ENCODE measurements around the gene TARS3.
"Not testable (repeated sequence)": the region's sequence is repeated elsewhere in the genome, so short reads cannot be mapped to it uniquely, and the experiment has no call there.

TARS3 gene

DNA sequence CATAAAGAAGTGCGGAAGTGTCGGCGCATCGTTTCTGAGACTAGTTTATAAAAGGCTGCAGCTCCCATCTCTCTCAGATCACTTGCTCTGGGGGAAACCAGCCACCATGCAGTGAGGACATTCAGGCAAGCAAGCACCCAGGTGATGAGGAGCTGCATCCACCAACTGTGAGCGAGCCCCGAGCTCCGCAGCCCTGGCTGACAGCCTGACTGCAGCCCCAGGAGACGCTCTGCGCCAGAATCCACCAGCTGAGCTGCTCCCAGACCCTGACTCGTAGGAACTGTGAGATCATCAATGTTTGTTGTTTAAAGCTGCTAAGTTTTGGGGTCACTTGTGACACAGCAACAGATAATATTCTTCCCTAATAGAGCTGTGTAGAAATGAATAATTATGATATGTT lies 67.1 kb downstream of the TARS3 start:
- Histone ChIP-seq H2AFZ (ENCODE audit: low read length) (no peak overlapping the region), H3K27me3 (ENCODE audit: insufficient read depth, low read length, poor library complexity, severe bottlenecking) (no peaks in the 10 kb centered on the region), H4K20me1 (ENCODE audit: insufficient read depth, low read length, poor library complexity, severe bottlenecking) (no peaks in the 10 kb centered on the region), H3K9me2 (replicated peaks; ENCODE audit: low read depth, low read length) (no peaks in the 10 kb centered on the region), H3F3A (ENCODE audit: low read depth) (peaks cover 13% of the 10 kb centered on the region; the same call in 1 of the 2 replicates), H3K4me1 (ENCODE audit: insufficient read depth, low read length, poor library complexity, severe bottlenecking) (no peaks in the 10 kb centered on the region), H3K4me3 (ENCODE audit: low read length, poor library complexity, severe bottlenecking) (no peak overlapping the region), H3K9me3 (ENCODE audit: insufficient read depth, low read depth, low read length) (no peaks in the 10 kb centered on the region), H3K4me2 (ENCODE audit: low read depth, low read length, poor library complexity, severe bottlenecking) (no peak overlapping the region), H3K79me2 (ENCODE audit: insufficient read depth, low read length) (peaks cover 9% of the 10 kb centered on the region; the same call in 1 of the 2 replicates), H3K36me3 (ENCODE audit: insufficient read depth, low read length) (no peaks in the 10 kb centered on the region), H3K9ac (ENCODE audit: low read depth, low read length, poor library complexity, severe bottlenecking) (no peak overlapping the region)
- TF ChIP-seq EZH2phosphoT487 (IDR thresholded peaks at IDR 0.05; ENCODE audit: borderline replicate concordance) = no peak
- TF ChIP-seq, protein P1, sequence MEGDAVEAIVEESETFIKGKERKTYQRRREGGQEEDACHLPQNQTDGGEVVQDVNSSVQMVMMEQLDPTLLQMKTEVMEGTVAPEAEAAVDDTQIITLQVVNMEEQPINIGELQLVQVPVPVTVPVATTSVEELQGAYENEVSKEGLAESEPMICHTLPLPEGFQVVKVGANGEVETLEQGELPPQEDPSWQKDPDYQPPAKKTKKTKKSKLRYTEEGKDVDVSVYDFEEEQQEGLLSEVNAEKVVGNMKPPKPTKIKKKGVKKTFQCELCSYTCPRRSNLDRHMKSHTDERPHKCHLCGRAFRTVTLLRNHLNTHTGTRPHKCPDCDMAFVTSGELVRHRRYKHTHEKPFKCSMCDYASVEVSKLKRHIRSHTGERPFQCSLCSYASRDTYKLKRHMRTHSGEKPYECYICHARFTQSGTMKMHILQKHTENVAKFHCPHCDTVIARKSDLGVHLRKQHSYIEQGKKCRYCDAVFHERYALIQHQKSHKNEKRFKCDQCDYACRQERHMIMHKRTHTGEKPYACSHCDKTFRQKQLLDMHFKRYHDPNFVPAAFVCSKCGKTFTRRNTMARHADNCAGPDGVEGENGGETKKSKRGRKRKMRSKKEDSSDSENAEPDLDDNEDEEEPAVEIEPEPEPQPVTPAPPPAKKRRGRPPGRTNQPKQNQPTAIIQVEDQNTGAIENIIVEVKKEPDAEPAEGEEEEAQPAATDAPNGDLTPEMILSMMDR (conservative IDR thresholded peaks at IDR 0.05; ENCODE audit: low read length) = no peak

DNA sequence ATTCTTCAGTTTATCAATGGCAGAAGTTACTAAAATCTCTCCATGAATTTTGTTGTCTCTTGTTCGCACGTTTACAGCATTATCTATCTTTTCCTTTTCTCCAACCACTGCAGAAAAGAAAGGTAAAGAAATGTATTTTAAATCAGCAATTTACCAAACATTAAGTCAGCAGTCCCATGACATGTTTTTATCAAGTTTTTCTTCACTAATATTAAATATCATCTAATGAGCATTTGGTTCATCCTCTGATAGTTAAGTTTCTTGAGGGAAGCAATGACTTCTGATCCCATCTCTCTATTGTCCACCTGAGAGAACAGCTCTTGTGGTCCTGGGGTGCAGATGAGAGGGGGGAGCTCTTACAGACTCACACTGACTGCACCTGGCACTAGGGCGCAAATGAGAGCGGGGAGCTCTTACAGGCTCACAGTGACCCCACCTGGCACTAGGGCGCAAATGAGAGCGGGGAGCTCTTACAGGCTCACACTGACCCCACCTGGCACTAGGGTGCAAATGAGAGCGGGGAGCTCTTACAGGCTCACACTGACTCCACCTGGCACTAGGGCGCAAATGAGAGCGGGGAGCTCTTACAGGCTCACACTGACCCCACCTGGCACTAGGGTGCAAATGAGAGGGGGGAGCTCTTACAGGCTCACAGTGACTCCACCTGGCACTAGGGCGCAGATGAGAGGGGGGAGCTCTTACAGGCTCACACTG lies 69.5 kb downstream of the TARS3 start:
- not testable (repeated sequence) for H3K9me2 ChIP-seq (replicated peaks; ENCODE audit: low read depth, low read length); H3K9ac ChIP-seq (ENCODE audit: low read depth, low read length, poor library complexity, severe bottlenecking); H3K27me3 ChIP-seq (ENCODE audit: insufficient read depth, low read length, poor library complexity, severe bottlenecking); H3K4me3 ChIP-seq (ENCODE audit: low read length, poor library complexity, severe bottlenecking); H3K4me2 ChIP-seq (ENCODE audit: low read depth, low read length, poor library complexity, severe bottlenecking); H3K9me3 ChIP-seq (ENCODE audit: insufficient read depth, low read depth, low read length); H3K36me3 ChIP-seq (ENCODE audit: insufficient read depth, low read length); H2AFZ ChIP-seq (ENCODE audit: low read length)
- Histone ChIP-seq H4K20me1 (ENCODE audit: insufficient read depth, low read length, poor library complexity, severe bottlenecking) (peaks cover 16% of the 10 kb centered on the region), H3K79me2 (ENCODE audit: insufficient read depth, low read length) (peaks cover 30% of the 10 kb centered on the region), H3F3A (ENCODE audit: low read depth) (peaks cover 13% of the 10 kb centered on the region; the same call in 1 of the 2 replicates), H3K4me1 (ENCODE audit: insufficient read depth, low read length, poor library complexity, severe bottlenecking) (peaks cover 16% of the 10 kb centered on the region)
- TF ChIP-seq, protein P1 (conservative IDR thresholded peaks at IDR 0.05; ENCODE audit: low read length) = peak; percentile 67

DNA sequence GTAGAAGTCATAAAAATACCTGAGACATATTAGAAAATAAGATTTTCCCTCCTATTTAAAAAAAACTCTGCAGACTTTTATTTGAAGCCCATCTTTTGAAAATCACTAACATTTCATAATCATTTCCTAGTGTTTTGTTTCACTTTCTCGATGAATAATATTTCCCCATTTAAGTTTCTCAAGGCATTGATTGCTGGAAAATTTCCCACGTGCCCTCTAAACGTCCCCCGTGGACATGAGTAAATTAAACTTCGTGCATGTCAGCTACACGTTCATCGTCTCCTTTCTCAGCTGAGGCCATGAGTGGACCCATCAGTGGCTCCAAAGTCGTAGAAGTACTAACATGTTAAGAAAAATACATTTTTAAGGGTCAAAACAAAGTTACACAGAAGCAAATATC lies 70.1 kb downstream of the TARS3 start:
- Histone ChIP-seq H3K9ac (ENCODE audit: low read depth, low read length, poor library complexity, severe bottlenecking) (no peak overlapping the region), H3F3A (ENCODE audit: low read depth) (peaks cover 13% of the 10 kb centered on the region; the same call in 1 of the 2 replicates), H3K9me2 (replicated peaks; ENCODE audit: low read depth, low read length) (no peaks in the 10 kb centered on the region)

More for the DNA sequence above, 70.1 kb downstream of the TARS3 start:
- no peak overlapping the region for H3K4me3 ChIP-seq (ENCODE audit: low read length, poor library complexity, severe bottlenecking)
- H3K79me2 ChIP-seq (ENCODE audit: insufficient read depth, low read length) = peaks cover 36% of the 10 kb centered on the region
- no peaks in the 10 kb centered on the region for H3K27me3 ChIP-seq (ENCODE audit: insufficient read depth, low read length, poor library complexity, severe bottlenecking)
- no peak overlapping the region for H3K4me2 ChIP-seq (ENCODE audit: low read depth, low read length, poor library complexity, severe bottlenecking)
- peaks cover 22% of the 10 kb centered on the region for H4K20me1 ChIP-seq (ENCODE audit: insufficient read depth, low read length, poor library complexity, severe bottlenecking)
- H3K36me3 ChIP-seq (ENCODE audit: insufficient read depth, low read length) = no peaks in the 10 kb centered on the region
- TF ChIP-seq, protein P1 (conservative IDR thresholded peaks at IDR 0.05; ENCODE audit: low read length) = no peak
- no peak for TF ChIP-seq EZH2phosphoT487 (IDR thresholded peaks at IDR 0.05; ENCODE audit: borderline replicate concordance)
- H3K4me1 ChIP-seq (ENCODE audit: insufficient read depth, low read length, poor library complexity, severe bottlenecking) = peaks cover 22% of the 10 kb centered on the region
- H2AFZ ChIP-seq (ENCODE audit: low read length) = no peak overlapping the region
- no peaks in the 10 kb centered on the region for H3K9me3 ChIP-seq (ENCODE audit: insufficient read depth, low read depth, low read length)
